Testis (tissue), 2 donors: ENCODE results near the gene CENPP.

Experiments used
- CTCF ChIP-seq, 3 experiments: fragments of 450-650 bp in 2 of 3; fragments of 200-600 bp in 1 of 3; sonication (generic) in 1 of 3; IDR thresholded peaks; one replicate each; pipeline ENCODE4 v1.5.1; 2016 to 2019; ENCODE audit warnings: antibody characterized with exemption in 3 of 3, mild to moderate bottlenecking in 2 of 3, moderate library complexity in 1 of 3
- POLR2A ChIP-seq: fragments of 450-650 bp; IDR thresholded peaks from one replicate; pipeline ENCODE4 v1.6.1; 2017; ENCODE audit warnings: antibody characterized with exemption, mild to moderate bottlenecking, moderate library complexity

- TF ChIP-seq CTCF (IDR thresholded peaks at IDR 0.05) (no peak), POLR2A (no peak)
Measured at GRCh38 chr9:92486371-92486770, 160.6 kb downstream of the CENPP start.
